HG03457 (cell line): ENCODE results near the gene MRPL37.

Experiments
- ATAC-seq: cut with Tn5 transposase; IDR thresholded peaks from one replicate; pipeline ENCODE4 v1.9.1; 2021; ENCODE audit warnings: moderate number of reproducible peaks; ENCODE audit not compliant: unreplicated experiment

The MRPL37 gene

GRCh38 chr1:54238353-54239034 lies 38.5 kb downstream of the MRPL37 start:
- ATAC-seq = no peak

DNA sequence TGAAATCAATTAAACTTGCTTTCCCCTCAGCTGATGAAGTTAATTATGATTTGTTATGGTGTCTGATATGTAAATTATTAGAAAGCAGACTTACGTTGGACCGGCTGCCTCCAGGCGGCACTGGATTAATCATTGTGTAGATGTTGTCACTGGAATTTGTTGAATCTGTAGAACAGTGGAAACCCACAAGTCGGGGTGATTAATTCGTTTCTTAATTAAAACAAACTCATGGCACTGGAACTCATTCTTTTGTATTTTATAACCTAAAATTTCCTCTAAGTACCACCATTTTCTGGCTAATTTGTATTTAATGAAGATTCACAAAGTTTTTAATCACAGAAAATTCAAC lies 39.0 kb downstream of the MRPL37 start:
- no peak for ATAC-seq

DNA sequence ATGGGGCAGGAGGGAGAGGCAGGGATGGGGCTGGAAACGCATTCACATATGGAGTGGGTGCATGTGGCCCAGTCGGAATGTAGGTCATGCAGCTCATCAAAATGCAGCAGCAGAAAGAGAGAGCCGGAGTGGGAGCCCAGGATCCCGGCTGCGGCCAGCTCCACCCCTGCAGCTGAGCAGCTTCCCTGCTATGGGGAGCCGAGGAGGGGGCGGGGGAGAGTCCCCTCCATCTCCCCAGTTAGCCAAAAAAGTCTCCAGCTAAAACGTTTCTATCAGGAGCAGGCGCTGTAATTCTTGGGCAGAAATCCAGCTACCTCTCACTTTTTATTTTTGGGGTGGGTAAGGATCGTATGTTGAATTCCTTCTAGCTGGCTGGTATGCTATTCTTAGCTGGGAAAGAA lies 39.7 kb downstream of the MRPL37 start:
- no peak for ATAC-seq

DNA sequence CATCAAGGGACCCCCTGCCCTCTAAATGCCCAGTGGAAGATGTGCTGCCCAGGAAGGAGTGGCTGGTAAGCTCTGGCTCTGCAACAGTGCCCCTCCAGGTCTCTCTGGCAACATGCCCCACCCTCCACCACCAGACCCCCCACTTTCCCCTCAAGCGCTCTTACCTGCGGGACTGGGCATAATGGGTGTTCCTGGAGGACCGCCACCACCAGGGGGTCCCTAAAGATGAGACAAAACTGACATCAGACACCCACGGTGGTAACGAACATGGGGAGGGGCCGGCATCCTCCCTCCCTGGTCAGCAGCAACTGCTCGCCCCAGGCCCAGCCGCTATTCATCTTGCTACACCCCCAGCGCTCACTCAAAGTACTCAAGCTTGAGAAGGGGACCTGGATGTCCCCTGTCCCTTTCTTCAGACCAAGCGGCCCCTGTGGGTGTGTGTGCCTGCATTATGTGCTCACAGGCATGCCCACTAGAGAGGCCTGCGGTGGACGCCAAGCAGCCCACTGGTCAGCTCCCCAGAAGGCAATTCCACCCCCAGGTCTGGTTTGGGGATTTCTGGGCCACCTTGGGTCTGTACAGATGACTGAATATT lies 40.9 kb downstream of the MRPL37 start:
- no peak for ATAC-seq

- no peak for ATAC-seq
Measured at GRCh38 chr1:54241364-54241763, 41.4 kb downstream of the MRPL37 start.

DNA sequence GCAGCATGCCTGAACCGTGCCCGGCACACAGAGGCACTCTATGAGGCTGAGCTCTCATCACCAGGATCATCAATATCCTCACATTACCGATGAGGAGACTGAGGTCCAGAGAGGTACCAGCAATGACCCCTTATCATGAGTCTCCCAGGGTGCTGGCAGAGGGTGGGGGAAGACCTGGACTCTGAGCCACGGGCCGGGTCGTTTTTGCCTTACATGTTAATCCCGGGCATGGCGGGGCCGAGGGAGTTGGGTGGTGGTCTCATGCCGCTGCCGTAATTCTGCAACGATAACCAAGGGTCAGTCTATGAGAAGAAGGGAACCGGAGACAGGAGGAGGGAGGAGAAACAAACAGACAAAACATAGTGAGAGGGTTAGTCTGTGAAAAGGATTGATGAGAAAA lies 43.1 kb downstream of the MRPL37 start:
- no peak for ATAC-seq

- no peak for ATAC-seq
Measured at GRCh38 chr1:54244655-54245054, 44.7 kb downstream of the MRPL37 start.

DNA sequence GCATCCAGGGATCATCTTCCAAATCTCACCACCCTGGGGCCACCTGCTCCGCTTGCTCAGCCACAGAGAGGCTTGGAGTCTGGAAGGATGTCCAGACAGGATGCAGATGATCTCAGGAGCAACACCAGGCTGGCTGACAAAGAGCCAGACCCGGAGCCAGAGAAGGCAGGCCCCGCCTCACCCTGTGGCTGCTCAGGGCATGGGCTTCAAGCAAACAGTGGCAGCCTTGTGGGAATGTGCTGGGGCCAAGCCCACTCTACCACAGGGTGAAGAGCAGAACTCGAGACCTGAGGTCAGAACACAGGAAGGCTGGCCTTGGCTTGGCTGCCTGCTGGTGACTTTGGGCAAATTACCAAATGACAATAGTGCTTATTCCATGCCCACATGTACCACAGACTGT lies 45.5 kb downstream of the MRPL37 start:
- no peak for ATAC-seq

GRCh38 chr1:54246116-54246721 lies 46.3 kb downstream of the MRPL37 start:
- ATAC-seq = no peak

DNA sequence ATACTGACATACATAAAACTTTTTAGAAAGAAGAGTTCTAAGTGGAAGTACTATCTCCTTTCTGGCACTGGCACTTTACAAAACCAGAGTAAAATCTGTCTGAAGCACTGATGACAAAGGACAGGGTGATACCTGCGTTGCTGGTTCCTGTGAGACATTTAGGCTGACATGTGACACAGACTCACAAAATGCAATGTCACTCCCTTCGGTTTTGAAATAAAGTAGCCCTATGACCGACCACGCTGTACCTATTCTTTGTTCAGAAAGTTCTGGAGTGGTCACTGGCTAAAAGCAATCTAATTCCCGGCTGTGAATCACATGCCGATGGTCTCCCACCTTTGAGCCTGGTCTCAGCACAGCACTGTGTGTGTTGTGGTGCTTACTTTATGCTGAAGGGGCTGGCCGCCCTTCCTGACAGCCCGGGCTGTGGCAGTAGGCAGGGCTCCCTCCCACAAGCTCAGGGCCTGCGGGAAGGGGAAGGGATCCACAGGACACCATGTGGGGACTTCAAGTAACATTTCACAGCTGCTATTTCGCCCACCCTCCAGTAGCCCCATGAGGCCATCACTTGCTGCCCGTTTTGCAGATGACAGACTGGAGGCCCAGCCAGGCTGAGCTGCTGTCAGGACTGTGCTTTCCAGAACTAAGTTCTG lies 48.0 kb downstream of the MRPL37 start:
- no peak for ATAC-seq

DNA sequence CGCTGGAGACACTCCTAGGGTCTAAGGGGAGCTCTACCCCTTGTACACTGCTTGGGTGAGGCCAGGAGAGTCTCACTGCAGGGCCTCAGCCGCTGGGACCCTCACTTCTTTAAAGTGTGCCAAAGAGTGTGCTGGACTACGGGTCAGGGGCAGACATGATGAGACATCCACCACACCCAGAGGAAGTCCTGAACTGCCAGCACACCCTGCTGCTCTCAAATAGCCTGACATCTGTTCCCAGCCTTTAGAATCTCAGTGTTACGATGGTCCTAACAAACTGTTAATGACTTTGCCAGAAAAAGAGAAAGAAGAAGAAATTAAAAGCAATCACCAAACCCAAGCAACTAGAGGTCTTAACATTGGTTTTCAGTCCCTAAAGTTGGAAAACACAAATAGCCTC lies 49.0 kb downstream of the MRPL37 start:
- ATAC-seq = no peak

DNA sequence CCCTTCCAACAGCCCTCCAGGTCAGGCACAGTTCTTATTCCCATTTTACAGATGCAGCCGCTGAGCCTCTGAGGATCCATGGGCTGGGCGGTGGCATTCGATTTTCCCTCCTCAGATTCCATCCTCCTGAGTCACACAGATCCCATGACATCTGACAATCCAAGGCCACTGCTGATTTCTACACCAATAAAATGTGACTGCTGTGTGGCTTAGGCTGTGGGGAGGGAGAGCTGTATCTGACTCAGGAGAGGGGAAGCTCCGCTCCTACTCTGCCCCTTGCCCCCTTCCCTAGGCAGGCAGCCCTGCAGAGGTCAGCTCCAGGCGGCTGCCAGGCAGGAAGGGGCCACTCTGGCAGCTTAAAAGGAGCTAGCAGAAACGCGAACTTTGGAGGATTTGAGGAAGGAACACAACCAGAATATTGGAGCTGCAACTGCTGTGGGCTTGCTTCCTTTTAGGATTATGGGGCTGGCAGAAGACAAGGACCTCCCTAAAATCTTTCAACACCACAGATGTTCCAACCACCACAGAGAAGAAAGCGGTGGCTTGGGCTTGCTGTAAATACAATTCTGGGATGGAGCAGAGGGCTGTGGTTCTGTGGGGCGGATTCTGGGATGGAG lies 50.0 kb downstream of the MRPL37 start:
- no peak for ATAC-seq

GRCh38 chr1:54250670-54251069 lies 50.7 kb downstream of the MRPL37 start:
- no peak for ATAC-seq

DNA sequence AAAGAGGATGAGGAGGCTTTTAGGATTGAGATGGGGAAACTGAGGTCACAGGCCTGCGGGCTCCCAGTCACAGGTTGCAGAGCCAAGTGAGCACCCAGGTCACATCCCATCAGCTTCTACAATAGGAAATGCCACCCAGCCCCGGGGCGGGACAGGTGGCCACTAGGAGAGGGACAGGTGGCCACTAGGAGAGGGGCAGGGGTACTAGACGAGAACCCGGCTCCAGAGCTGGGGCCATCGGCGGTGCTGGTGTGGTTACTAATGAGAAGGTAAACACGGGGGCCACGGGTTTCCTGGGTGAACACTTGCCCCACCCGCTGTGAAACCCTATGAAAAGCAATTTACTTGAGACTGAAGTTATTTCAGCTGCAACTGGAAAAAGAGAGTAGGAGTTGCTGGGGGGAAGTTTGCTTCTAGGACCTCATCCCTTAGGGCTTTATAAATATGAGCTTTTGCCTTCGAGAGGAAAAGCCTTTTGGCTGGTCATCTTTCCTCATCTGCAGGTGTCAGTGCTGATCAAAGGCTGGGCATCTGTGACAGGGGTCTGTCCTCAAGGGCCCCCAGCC lies 52.5 kb downstream of the MRPL37 start:
- ATAC-seq = no peak

- ATAC-seq = no peak
Measured at GRCh38 chr1:54253480-54253879, 53.5 kb downstream of the MRPL37 start.

- no peak for ATAC-seq
Measured at GRCh38 chr1:54254055-54254454, 54.1 kb downstream of the MRPL37 start.

DNA sequence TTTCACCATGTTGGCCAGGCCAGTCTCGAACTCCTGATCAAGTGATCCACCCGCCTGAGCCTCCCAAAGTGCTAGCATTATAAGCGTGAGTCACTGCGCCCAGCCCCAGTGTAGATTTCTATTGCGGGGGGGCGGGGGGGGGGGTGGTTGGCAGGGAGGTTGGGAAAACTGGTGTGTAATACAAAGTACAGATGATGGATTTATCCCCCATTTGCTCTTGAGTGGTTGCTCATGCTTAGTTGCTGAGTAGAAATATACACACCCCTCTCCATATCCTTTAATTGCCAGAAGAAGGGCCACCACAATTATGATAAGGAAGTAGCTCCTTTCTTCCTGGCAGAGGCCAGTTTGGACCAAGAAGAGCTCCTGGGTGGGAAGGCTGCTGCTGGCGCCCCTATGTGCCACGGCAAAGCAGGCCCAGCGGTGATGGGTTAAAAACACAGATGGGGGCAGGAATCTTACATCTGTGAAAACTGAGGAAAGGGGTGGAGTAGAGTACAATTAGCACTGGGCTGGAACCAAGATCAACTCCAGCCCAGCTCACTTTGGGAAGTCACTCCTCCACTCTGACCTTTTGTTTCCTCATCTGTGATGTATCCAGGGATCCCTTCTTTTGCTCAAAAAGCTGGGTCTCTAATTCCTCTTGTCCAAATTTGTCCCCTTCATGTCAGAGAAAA lies 55.2 kb downstream of the MRPL37 start:
- ATAC-seq = no peak

GRCh38 chr1:54256522-54257345 lies 56.8 kb downstream of the MRPL37 start:
- ATAC-seq = no peak

DNA sequence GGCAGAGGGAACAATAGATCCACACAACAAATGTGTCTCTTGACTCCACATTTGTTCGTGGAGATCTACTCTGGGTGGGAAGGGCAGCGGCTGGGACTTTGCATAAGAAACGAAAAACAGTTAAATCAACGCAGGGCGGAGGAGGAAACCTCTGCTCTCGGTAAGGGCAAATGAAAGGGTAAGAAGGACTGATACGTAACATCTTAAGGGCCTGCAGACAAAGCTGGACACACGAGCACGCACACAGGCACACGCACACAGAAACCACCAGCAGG lies 57.3 kb downstream of the MRPL37 start:
- no peak for ATAC-seq

DNA sequence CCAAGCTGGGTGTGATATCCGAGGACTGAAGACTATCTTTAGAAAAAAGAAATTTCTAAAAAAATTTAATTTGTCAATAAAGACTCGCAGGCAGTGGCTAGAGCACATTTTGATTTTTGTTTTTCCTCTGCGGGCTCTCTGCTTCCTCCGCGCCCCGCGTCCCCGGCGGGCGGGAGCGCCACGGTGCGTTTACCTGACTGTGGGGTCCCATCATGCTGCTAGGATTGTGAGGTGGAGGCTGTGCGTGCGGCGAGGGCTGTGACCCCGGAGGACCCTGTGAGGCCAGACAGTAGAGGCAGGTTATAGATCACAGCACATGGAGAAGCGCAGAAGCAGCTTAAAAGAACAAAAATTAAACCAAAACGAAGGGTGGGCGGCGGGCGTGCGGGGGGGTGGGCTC lies 57.9 kb downstream of the MRPL37 start:
- ATAC-seq = no peak
